Measurements from ENCODE around the gene PSD4. TPM values are rescaled to one million over a fixed set of nuclear protein-coding genes. Genes with fewer than 3 reads are reported as not detected.

The PSD4 gene
- total and polyA plus RNA-seq, 2 of the 8 experiments (the other 6 are each of a cell fraction or from before 2014, with no cell fraction given), result 0.53 to 1.2 TPM

GRCh38 chr2:113208396-113208795, 34.6 kb downstream of the PSD4 start:
- no peak overlapping the region for H3K4me2 ChIP-seq (ENCODE audit: insufficient read depth in 1 of 2, low read depth in 2 of 2, low read length in 2 of 2)
- H3K56ac ChIP-seq (replicated peaks; ENCODE audit: insufficient read length, low read depth, low read length), result no peak overlapping the region
- no peak overlapping the region for H2BK20ac ChIP-seq (ENCODE audit: low read length)
- no peak overlapping the region for H2AK5ac ChIP-seq (ENCODE audit: low read depth, low read length)
- no peaks in the 10 kb centered on the region for H3K36me3 ChIP-seq (ENCODE audit: control insufficient read depth in 2 of 4, insufficient read depth in 4 of 4, low read length in 3 of 4)
- no peak overlapping the region for H2AFZ ChIP-seq (ENCODE audit: low read length)
- H3K27ac ChIP-seq (ENCODE audit: low read depth, low read length), result no peak overlapping the region
- DNase-seq (ENCODE audit: low read depth in 1 of 2, low spot score in 2 of 2), result no peak
- H4K5ac ChIP-seq (ENCODE audit: insufficient read length, low read depth, low read length), result no peak overlapping the region
- TF ChIP-seq BRCA1 (IDR thresholded peaks at IDR 0.05; ENCODE audit: low read depth, low read length) (no peak), JUND (IDR thresholded peaks at IDR 0.05; ENCODE audit: low read length) (no peak), RXRA (IDR thresholded peaks at IDR 0.05; ENCODE audit: insufficient read depth, low read depth, low read length) (no peak), TEAD4 (IDR thresholded peaks at IDR 0.05; ENCODE audit: low read depth, low read length) (no peak), TAF1 (IDR thresholded peaks at IDR 0.05; ENCODE audit: low read depth, low read length) (no peak), SP1 (IDR thresholded peaks at IDR 0.05; ENCODE audit: low read depth, low read length) (no peak), CREB1 (IDR thresholded peaks at IDR 0.05) (no peak), ATF2 (IDR thresholded peaks at IDR 0.05; ENCODE audit: low read length) (no peak), CBX5 (IDR thresholded peaks at IDR 0.05; ENCODE audit: low read depth, low read length) (no peak), POLR2A (IDR thresholded peaks at IDR 0.05; ENCODE audit: control extremely low read depth in 1 of 2, low read depth in 2 of 2, low read length in 2 of 2) (no peak), SUZ12 (IDR thresholded peaks at IDR 0.05; ENCODE audit: low read length) (no peak), GTF2F1 (IDR thresholded peaks at IDR 0.05; ENCODE audit: borderline replicate concordance, low read depth, low read length) (no peak)
- no peak overlapping the region for H4K91ac ChIP-seq (replicated peaks; ENCODE audit: insufficient read length, low read length)
- H3K18ac ChIP-seq (ENCODE audit: extremely low read depth, low read length), result no peak overlapping the region
- peaks cover 0 to 2% (median 0%) of the 10 kb centered on the region in 4 experiments; a peak in 3 of 7 replicates for H3K4me1 ChIP-seq (replicated peaks in 1 of 4; ENCODE audit: control insufficient read depth in 3 of 4, insufficient read depth in 4 of 4, low read length in 3 of 4)
- H2BK12ac ChIP-seq (ENCODE audit: low read depth, low read length), result no peak overlapping the region
- H3K23ac ChIP-seq (ENCODE audit: insufficient read length), result no peak overlapping the region
- POLR2A ChIA-PET (ENCODE audit: partially characterized antibody), result no interaction called here
- no peak for FAIRE-seq
- H2BK15ac ChIP-seq (ENCODE audit: low read length), result no peak overlapping the region
- H3K27me3 ChIP-seq (replicated peaks in 1 of 4; ENCODE audit: control insufficient read depth in 3 of 4, extremely low read depth in 1 of 4, insufficient read depth in 3 of 4, low read length in 3 of 4), result peaks cover 0 to 3% (median 0%) of the 10 kb centered on the region in 4 experiments; a peak in 1 of 7 replicates
- H3K23me2 ChIP-seq (ENCODE audit: low read depth, low read length), result no peaks in the 10 kb centered on the region
- no peaks in the 10 kb centered on the region for H3K9me3 ChIP-seq (ENCODE audit: insufficient read depth in 2 of 2, low read depth in 1 of 2, low read length in 1 of 2)
- no peak overlapping the region for H4K8ac ChIP-seq (ENCODE audit: extremely low read depth, insufficient read depth, low read length)
- no peaks in the 10 kb centered on the region for H3K79me1 ChIP-seq (ENCODE audit: low read depth, low read length)
- no peak overlapping the region for H3K9ac ChIP-seq (replicated peaks in 1 of 4; ENCODE audit: extremely low read depth in 1 of 4, low read depth in 3 of 4, low read length in 3 of 4)
- H3K14ac ChIP-seq (ENCODE audit: insufficient read length), result no peak overlapping the region
- no peak overlapping the region for H2BK120ac ChIP-seq (replicated peaks; ENCODE audit: low read depth, low read length)
- H3K79me2 ChIP-seq (ENCODE audit: control insufficient read depth in 1 of 2, insufficient read depth in 2 of 2, low read length in 2 of 2), result no peaks in the 10 kb centered on the region
- H3K4me3 ChIP-seq (ENCODE audit: extremely low read depth in 1 of 4, insufficient read depth in 2 of 4, low read depth in 3 of 4, low read length in 4 of 4), result no peak overlapping the region
- CTCF ChIA-PET (ENCODE audit: partially characterized antibody), result interaction anchor here (0.9 to 11.5 kb wide), 4 partner anchors 10 to 162 kb away, joined by 3 to 145 read pairs (median 20); no protein-coding TSS in a partner anchor
- 93% methylated on average over 5 of the region's 5 CpGs; no CpG with 5 or more reads in 1 of the 2 experiments for WGBS, 2 experiments (ENCODE audit: extremely low coverage in 1 of 2, insufficient coverage in 1 of 2, insufficient read length in 1 of 2, insufficient replicate concordance in 2 of 2, low coverage in 1 of 2, low lambda C conversion rate in 2 of 2, missing lambda C conversion rate in 1 of 2)
- H2BK5ac ChIP-seq (ENCODE audit: low read depth, low read length), result no peak overlapping the region
- H4K20me1 ChIP-seq (replicated peaks in 1 of 2; ENCODE audit: control insufficient read depth in 1 of 2, insufficient read depth in 2 of 2, low read length in 2 of 2), result no peaks in the 10 kb centered on the region
- H3K4ac ChIP-seq (replicated peaks; ENCODE audit: insufficient read length, low read depth, low read length), result no peak overlapping the region
